ENCODE results near the gene TCTN2. TPM values are rescaled to one million over a fixed set of nuclear protein-coding genes. Genes with fewer than 3 reads are reported as not detected.

The TCTN2 gene
- total and polyA plus RNA-seq, 2 donors (not counting 1 experiment from before 2014, with no cell fraction given): 7.9 to 14.8 TPM

DNA sequence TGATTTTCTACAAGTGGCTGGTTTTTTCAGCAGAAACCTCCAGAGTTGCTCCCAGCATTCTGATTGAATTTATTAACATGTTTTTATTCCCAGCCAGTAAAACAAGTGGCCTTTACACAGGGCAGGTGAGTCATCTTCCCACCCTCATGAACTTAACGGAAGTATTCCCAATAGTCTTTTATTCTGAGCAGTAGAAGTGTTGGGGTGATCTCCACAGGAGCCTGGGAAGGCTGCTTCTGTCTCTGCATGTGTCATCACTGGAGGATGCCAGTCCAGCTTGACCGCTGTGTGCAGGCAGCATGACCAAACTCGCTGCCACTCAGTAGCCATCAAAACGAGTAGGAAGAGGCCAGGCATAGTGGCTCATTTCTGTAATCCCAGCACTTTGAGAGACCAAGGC is 77.7 kb downstream of the TCTN2 start:
- no peak overlapping the region for H2AFZ ChIP-seq (ENCODE audit: low read length)

DNA sequence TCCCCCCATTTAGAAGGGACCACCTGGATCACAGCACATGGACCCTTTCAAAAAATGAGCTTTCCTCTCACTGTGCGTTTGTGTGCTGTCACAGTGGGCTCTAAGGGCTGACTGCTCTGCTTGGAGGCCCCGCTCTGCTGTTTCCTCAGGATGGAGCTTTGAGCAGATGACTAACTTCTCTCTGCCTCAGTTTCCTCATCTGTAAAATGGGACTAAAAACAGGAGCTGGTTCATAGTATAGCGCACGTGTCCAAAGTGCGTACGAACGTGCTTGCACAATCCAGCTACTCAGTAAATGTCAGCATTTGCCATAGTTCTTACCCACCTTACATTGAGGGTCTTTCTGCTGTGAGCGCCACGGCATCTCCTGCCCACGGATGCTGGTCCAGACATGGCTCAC is 78.4 kb downstream of the TCTN2 start:
- Histone ChIP-seq H3K79me2 (ENCODE audit: control insufficient read depth, insufficient read depth, low read length) (no peaks in the 10 kb centered on the region), H3K36me3 (ENCODE audit: control insufficient read depth, insufficient read depth, low read length) (peaks cover 11% of the 10 kb centered on the region), H3K27ac (ENCODE audit: insufficient read depth, low read length) (no peak overlapping the region), H4K20me1 (ENCODE audit: control insufficient read depth, extremely low read depth, insufficient read depth, low read length) (no peaks in the 10 kb centered on the region), H3K9ac (ENCODE audit: insufficient read depth, low read length) (no peak overlapping the region), H3K27me3 (ENCODE audit: control insufficient read depth, insufficient read depth, low read length) (no peaks in the 10 kb centered on the region), H3K4me1 (ENCODE audit: control insufficient read depth, extremely low read depth, insufficient read depth, low read length) (no peaks in the 10 kb centered on the region), H3K4me2 (ENCODE audit: extremely low read depth, insufficient read depth, low read length) (no peak overlapping the region), H2AFZ (ENCODE audit: low read length) (no peak overlapping the region), H3K9me3 (ENCODE audit: control insufficient read depth, insufficient read depth, low read depth, low read length) (no peaks in the 10 kb centered on the region), H3K4me3 (replicated peaks in 1 of 4; ENCODE audit: control extremely low read depth in 1 of 4, insufficient read depth in 1 of 4, low read depth in 3 of 4, low read length in 4 of 4) (no peak overlapping the region)
- TF ChIP-seq, protein P1, sequence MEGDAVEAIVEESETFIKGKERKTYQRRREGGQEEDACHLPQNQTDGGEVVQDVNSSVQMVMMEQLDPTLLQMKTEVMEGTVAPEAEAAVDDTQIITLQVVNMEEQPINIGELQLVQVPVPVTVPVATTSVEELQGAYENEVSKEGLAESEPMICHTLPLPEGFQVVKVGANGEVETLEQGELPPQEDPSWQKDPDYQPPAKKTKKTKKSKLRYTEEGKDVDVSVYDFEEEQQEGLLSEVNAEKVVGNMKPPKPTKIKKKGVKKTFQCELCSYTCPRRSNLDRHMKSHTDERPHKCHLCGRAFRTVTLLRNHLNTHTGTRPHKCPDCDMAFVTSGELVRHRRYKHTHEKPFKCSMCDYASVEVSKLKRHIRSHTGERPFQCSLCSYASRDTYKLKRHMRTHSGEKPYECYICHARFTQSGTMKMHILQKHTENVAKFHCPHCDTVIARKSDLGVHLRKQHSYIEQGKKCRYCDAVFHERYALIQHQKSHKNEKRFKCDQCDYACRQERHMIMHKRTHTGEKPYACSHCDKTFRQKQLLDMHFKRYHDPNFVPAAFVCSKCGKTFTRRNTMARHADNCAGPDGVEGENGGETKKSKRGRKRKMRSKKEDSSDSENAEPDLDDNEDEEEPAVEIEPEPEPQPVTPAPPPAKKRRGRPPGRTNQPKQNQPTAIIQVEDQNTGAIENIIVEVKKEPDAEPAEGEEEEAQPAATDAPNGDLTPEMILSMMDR (conservative IDR thresholded peaks at IDR 0.05 in 1 of 2, IDR thresholded peaks at IDR 0.05 in 1 of 2; ENCODE audit: low read depth in 1 of 2, low read length in 2 of 2): no peak
- no peak for TF ChIP-seq EZH2 (IDR thresholded peaks at IDR 0.05; ENCODE audit: low read length, missing control alignments)
- no peak for DNase-seq (ENCODE audit: low read depth in 2 of 2)

More for the DNA sequence above, 77.7 kb downstream of the TCTN2 start:
- no peak for TF ChIP-seq EZH2 (IDR thresholded peaks at IDR 0.05; ENCODE audit: low read length, missing control alignments)
- TF ChIP-seq, protein P1 (conservative IDR thresholded peaks at IDR 0.05 in 1 of 2, IDR thresholded peaks at IDR 0.05 in 1 of 2; ENCODE audit: low read depth in 1 of 2, low read length in 2 of 2): no peak
- no peaks in the 10 kb centered on the region for H4K20me1 ChIP-seq (ENCODE audit: control insufficient read depth, extremely low read depth, insufficient read depth, low read length)
- H3K79me2 ChIP-seq (ENCODE audit: control insufficient read depth, insufficient read depth, low read length): no peaks in the 10 kb centered on the region
- no peak overlapping the region for H3K4me2 ChIP-seq (ENCODE audit: extremely low read depth, insufficient read depth, low read length)
- H3K27ac ChIP-seq (ENCODE audit: insufficient read depth, low read length): no peak overlapping the region
- no peak overlapping the region for H3K4me3 ChIP-seq (replicated peaks in 1 of 4; ENCODE audit: control extremely low read depth in 1 of 4, insufficient read depth in 1 of 4, low read depth in 3 of 4, low read length in 4 of 4)
- H3K4me1 ChIP-seq (ENCODE audit: control insufficient read depth, extremely low read depth, insufficient read depth, low read length): no peaks in the 10 kb centered on the region
- H3K36me3 ChIP-seq (ENCODE audit: control insufficient read depth, insufficient read depth, low read length): peaks cover 11% of the 10 kb centered on the region
- peak in 1 of 2 donors; percentile 64 for DNase-seq (ENCODE audit: low read depth in 2 of 2)
- no peaks in the 10 kb centered on the region for H3K27me3 ChIP-seq (ENCODE audit: control insufficient read depth, insufficient read depth, low read length)
- no peak overlapping the region for H3K9ac ChIP-seq (ENCODE audit: insufficient read depth, low read length)
- no peaks in the 10 kb centered on the region for H3K9me3 ChIP-seq (ENCODE audit: control insufficient read depth, insufficient read depth, low read depth, low read length)

DNA sequence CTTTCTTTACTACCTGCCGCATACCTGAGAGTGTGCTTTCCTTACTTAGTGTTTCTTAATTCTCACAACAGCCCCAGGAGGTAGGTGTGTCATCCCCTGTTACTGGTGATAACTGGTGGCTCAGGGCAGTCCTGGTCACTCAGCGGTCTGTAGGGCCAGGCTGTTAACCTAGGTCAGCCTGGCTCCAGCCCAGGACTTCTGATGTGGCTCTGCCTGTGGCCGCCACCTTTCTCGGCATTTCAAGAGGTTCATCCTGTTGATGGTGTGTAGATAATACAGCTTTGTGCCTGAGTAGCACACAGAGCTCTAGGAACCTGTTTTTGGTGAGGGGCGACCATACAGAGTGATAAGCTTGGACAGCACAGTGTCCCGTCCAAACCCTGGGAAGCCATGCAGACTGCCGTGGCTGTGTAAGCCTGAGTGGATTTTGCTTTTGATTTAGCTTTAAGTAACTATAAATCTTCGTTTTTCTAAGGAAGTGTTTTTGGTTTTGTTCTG is 79.3 kb downstream of the TCTN2 start:
- Histone ChIP-seq H4K20me1 (ENCODE audit: control insufficient read depth, extremely low read depth, insufficient read depth, low read length) (no peaks in the 10 kb centered on the region), H3K36me3 (ENCODE audit: control insufficient read depth, insufficient read depth, low read length) (peaks cover 7% of the 10 kb centered on the region), H3K27ac (ENCODE audit: insufficient read depth, low read length) (no peak overlapping the region), H3K4me3 (replicated peaks in 1 of 4; ENCODE audit: control extremely low read depth in 1 of 4, insufficient read depth in 1 of 4, low read depth in 3 of 4, low read length in 4 of 4) (no peak overlapping the region), H3K27me3 (ENCODE audit: control insufficient read depth, insufficient read depth, low read length) (no peaks in the 10 kb centered on the region), H2AFZ (ENCODE audit: low read length) (no peak overlapping the region), H3K79me2 (ENCODE audit: control insufficient read depth, insufficient read depth, low read length) (no peaks in the 10 kb centered on the region), H3K4me1 (ENCODE audit: control insufficient read depth, extremely low read depth, insufficient read depth, low read length) (no peaks in the 10 kb centered on the region), H3K4me2 (ENCODE audit: extremely low read depth, insufficient read depth, low read length) (no peak overlapping the region), H3K9ac (ENCODE audit: insufficient read depth, low read length) (no peak overlapping the region), H3K9me3 (ENCODE audit: control insufficient read depth, insufficient read depth, low read depth, low read length) (no peaks in the 10 kb centered on the region)
- DNase-seq (ENCODE audit: low read depth in 2 of 2): no peak
- TF ChIP-seq EZH2 (IDR thresholded peaks at IDR 0.05; ENCODE audit: low read length, missing control alignments): no peak
- TF ChIP-seq, protein P1 (conservative IDR thresholded peaks at IDR 0.05 in 1 of 2, IDR thresholded peaks at IDR 0.05 in 1 of 2; ENCODE audit: low read depth in 1 of 2, low read length in 2 of 2): no peak

All from fibroblast of lung (primary cell).